ENCODE data around the gene HOXC12.

Gene HOXC12

DNA sequence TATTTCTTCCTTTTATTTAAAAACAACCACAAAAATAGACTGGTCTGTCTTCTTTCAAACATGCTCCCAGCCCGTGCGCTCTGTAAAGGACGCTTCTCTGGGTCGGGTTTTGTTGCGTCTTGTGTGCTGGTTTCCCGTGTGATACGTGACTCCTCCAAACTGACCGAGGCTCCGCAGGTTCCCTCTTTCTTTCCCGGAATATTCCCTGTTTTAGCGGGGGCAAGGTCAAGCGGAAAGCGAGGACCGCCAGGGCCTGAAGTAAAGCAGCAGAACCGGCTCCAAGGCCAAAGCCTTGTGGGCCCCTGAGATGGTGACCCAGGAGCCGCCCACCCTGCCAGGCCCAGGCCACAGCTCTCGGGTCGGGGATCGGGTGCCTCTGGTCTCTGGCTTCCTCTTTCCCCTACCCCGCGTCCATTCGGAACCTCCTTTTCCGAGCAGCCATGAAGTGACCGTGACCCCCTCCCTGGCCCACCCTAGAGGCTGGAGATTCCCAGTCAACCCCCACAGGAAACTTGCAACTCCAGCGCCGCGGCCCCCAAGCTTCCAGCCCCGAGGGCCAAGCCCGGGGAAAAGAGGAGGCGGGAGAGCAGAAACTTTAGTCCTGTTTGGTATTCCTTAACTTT is 29.4 kb downstream of the HOXC12 start:
- DNase-seq (ENCODE audit: low read depth in 2 of 2) = no peak

DNA sequence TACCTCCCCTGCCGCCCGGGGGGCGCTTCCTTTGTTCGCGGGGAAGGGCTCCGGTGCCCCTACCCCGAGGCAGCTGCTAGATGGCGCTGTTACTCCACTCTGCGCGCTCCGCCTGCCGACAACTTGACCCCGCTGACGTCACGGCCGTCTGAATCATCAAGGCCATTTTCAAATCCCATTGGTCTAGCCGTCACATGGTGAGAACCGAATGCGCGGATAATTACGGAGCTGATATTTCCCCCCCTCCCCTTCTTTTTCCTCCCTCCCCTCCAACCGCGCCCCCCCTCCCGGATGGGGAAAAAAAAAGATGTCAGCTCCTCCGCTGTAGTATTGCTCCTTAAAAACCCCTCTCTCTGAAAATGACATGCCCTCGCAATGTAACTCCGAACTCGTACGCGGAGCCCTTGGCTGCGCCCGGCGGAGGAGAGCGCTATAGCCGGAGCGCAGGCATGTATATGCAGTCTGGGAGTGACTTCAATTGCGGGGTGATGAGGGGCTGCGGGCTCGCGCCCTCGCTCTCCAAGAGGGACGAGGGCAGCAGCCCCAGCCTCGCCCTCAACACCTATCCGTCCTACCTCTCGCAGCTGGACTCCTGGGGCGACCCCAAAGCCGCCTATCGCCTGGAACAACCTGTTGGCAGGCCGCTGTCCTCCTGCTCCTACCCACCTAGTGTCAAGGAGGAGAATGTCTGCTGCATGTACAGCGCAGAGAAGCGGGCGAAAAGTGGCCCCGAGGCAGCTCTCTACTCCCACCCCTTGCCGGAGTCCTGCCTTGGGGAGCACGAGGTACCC is 30.4 kb downstream of the HOXC12 start, which contains the start of gene HOXC10:
HOXC10 (plus strand) TSS at position 246 of the 791 bp plus-strand sequence; CDS start at position 360, 114 bp downstream.
- peak; percentile 68 to 77 for DNase-seq (ENCODE audit: low read depth in 2 of 2)

DNA sequence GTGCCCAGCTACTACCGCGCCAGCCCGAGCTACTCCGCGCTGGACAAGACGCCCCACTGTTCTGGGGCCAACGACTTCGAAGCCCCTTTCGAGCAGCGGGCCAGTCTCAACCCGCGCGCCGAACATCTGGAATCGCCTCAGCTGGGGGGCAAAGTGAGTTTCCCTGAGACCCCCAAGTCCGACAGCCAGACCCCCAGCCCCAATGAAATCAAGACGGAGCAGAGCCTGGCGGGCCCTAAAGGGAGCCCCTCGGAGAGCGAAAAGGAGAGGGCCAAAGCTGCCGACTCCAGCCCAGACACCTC is 30.9 kb downstream of the HOXC12 start:
- no peak for DNase-seq (ENCODE audit: low read depth in 2 of 2)

DNA sequence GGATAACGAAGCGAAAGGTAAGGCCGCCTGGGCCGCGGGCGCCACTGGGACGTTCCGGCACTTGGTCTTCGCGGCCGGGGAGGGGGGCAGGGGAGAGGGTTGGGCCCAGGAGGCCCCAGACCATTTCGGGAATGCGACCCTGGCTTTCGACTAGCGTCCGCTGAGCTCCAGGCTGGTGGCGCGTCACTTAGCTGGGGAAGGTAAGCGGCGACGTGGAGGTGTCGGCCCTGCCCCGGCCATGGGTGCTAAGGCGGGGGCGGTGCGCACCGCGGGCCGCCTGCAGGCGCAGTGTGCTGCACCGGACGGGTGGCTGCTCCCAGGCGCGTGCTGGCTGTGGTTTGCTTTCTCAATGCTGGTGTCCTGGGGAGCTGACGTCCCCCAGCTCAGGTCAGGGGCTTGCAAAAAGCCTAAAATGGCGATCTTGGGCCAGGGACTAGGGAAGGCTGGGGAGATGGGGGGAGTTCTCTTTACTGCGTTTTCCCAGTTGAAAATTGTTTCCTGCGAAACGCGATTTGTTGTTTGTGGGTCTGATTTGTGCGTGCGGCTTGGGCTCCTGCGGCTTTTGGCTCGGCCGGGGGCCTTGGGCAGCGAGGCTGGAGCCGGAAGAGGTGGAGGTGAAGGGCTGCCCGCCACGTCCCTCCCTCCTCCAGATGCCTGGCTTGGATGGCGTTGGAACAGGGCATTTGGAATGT is 31.4 kb downstream of the HOXC12 start:
- no peak for DNase-seq (ENCODE audit: low read depth in 2 of 2)

GRCh38 chr12:53986686-53987483 is 32.2 kb downstream of the HOXC12 start:
- no peak for DNase-seq (ENCODE audit: low read depth in 2 of 2)

DNA sequence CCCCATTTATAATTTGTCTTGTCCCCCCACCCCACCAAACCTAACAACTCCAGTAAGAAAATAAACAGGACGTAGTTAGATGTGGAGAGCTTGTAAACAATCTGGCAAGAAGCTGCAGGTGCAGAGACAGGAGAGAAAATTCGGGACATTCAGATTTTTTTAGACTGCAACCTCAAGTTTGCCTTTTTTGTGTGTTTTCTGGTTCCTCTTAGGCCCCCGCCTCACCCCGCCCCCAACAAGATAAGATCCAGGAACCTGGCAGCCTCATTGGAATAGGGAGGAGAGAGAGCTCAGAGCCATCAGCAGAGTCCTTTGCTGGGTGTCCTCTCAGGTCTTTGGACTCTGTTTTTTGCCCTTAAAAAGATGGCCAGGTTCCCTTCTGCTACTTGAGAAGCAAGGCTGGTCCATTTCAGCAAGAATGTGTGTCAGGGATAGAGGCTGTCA is 33.1 kb downstream of the HOXC12 start:
- no peak for DNase-seq (ENCODE audit: low read depth in 2 of 2)

DNA sequence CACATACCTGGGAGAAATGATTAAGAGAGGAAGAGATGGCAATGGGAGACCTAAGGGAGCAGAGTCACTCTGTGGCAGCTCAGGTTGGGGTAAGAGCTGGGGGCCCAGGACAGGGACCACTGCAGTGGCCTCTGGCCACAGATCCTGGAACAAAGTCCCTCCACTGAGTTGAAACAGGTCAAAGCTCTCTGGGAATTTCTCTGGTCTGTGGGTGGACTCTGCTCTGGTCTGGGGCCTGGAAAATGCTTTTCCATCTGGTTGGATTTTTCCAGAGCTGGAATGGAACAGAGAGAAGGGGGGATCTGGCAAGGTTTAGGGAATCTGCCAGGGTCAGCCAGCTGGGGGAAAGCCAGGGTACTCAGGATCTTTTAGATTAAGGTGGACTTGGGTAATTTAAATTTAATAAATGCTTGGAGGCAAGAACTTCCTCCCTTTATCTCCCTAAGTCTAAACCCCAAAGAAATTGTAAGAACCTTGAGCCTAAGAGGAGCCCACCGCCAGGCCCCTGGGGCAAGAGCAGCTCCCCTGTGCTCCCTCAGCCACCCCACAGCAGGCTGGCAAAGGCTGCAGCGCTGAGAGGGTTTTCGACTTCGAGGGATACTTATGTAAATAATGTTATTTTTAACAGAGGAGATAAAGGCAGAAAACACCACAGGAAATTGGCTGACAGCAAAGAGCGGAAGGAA is 34.0 kb downstream of the HOXC12 start:
- DNase-seq (ENCODE audit: low read depth in 2 of 2) = no peak

- no peak for DNase-seq (ENCODE audit: low read depth in 2 of 2)
These were observed 34.8 kb downstream of the HOXC12 start for GRCh38 chr12:53989227-53990113.

GRCh38 chr12:53990311-53991076 is 35.8 kb downstream of the HOXC12 start:
- no peak for DNase-seq (ENCODE audit: low read depth in 2 of 2)

GRCh38 chr12:53991077-53991460 is 36.4 kb downstream of the HOXC12 start:
- no peak for DNase-seq (ENCODE audit: low read depth in 2 of 2)

DNA sequence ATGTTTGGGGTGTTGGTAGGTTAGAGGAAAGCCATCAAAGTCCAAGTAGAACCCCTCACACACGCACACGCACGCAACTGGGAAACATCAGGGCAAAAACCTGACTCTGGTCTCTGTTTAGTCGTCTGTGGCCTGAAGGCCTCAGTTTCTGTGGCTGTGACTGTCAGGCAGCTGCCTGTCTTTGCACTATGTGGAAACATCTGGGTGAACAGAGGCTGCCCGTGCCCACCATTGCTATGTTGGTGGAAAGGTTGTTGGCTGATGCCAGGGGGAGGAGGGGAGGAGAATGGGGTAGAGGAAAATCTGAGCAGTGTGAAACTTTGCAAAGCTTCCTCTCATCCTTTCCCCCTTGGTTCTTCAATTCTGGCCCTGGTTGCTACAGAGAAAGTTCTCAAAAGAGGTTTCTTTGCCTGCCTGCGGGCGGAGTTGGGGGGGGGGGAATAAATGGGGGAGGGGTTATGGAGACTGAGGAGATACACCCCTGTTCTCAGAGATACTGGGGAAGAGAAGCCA is 37.7 kb downstream of the HOXC12 start:
- DNase-seq (ENCODE audit: low read depth in 2 of 2) = no peak

GRCh38 chr12:53993162-53994008 is 38.7 kb downstream of the HOXC12 start:
- no peak for DNase-seq (ENCODE audit: low read depth in 2 of 2)

GRCh38 chr12:53994009-53994263 is 39.2 kb downstream of the HOXC12 start:
- DNase-seq (ENCODE audit: low read depth in 2 of 2) = no peak

DNA sequence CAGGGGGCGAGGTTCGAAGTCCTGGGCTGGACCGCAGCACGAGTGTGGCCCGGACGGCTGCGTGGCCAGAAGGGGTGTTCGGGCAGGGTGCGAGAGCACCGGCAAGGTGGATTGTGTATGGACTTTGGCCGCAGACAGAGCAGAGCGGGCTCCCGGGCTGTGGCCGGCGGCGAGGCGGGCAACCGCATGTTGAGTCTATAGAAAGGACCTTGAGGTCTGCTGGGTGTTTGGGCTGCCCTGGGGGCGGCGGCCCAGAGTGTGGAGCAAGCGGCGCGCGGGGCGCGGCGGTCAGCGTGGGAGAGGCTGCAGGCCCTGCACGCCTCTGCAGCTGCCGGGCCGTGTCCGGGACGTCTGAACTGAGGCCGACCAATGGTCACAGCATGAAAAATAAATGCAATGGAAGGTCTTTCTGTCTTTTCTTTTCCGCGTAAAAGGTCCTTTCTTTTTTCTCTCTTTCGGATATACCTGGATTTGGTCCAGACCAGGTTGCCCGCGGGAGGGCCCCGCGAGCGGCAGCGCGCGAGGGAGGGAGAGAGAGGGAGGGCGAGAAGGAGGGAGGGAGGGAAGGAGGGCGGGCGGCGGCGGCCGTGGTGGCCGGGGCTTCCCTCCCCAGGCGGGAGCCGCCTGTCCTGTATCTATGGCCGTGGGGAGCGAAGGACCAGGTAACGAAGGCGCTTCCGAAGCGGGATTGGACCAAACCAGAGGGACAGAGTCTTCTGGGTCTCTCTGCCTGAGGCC is 39.7 kb downstream of the HOXC12 start:
- DNase-seq (ENCODE audit: low read depth in 2 of 2) = no peak

GRCh38 chr12:53995002-53995377 is 40.3 kb downstream of the HOXC12 start:
- DNase-seq (ENCODE audit: low read depth in 2 of 2) = no peak

- DNase-seq (ENCODE audit: low read depth in 2 of 2) = no peak
These were observed 40.9 kb downstream of the HOXC12 start for GRCh38 chr12:53995378-53996239.
